ENCODE data around the gene GNPAT.
"Not testable (repeated sequence)": the region's sequence is repeated elsewhere in the genome, so short reads cannot be mapped to it uniquely, and the experiment has no call there.

Gene GNPAT

DNA sequence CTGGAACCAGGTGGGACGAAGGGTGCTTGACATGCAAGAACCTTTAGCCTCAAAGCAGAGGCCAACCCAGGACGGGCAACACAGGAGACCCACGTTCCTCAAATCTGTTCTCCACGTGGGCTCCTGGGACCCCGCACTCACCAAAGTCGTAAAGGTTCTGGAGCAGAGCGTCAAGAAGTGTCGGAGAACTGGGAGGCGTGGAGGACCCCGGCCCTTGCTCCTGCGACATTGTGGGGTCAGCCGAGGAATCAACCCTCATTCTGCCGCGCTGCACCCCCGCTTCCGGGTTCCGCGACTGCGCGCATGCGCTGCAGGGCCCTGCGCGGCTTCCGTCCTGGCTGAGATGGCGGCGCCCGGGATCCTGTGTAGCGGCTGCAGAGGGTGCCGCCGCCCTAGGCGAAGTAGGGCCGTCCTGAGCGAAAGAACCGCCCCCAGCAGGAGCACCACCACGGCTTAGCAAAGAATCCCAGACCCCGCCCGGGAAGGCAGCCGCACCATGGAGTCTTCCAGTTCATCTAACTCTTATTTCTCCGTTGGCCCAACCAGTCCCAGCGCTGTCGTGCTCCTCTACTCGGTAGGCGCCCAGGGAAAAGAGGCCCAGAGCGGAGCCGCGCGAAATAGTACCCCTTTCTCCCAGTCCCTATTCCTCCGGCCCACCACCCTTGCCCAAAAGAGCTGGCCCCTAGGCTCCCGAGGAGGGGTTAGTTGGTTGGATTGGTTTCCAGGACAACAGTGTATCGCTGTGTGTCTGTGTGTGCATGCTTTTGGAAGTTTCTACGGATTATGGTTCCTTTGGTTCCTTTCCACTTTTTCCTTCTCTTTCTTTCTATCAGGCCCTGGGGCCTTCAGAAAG lies at the start of gene GNPAT:
GNPAT (plus strand) TSS at position 330 of the 853 bp plus-strand sequence; CDS start at position 497, 167 bp downstream.
- DNase-seq, result peak; percentile 94

DNA sequence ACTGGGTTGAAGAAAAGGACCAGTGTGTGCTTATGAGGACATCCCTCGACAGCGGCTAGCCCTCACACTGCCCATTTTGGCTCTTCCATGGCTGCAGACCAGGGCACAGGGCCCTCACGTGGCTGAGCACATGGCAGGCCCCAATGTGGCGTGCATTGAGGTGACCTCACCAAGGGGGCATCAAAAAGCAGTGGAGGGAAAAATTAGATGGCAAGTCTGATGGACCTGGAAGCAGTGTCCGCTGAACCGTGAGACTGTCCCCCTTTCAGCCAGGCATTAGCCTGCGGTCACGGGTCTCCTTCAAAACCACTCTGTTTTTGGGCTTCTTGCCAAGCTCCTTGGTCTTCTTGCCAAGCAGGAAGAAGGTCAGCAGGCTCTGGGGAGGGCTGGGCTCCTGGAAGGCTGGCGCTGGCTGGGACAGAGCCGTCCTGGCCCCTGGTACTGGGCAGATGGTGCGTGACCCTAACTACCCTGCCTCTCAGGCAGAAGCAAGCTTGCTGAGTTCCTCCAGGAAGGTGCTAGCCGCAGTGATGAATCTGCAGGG lies 48.3 kb upstream of the GNPAT start:
- peak; percentile 57 for DNase-seq

DNA sequence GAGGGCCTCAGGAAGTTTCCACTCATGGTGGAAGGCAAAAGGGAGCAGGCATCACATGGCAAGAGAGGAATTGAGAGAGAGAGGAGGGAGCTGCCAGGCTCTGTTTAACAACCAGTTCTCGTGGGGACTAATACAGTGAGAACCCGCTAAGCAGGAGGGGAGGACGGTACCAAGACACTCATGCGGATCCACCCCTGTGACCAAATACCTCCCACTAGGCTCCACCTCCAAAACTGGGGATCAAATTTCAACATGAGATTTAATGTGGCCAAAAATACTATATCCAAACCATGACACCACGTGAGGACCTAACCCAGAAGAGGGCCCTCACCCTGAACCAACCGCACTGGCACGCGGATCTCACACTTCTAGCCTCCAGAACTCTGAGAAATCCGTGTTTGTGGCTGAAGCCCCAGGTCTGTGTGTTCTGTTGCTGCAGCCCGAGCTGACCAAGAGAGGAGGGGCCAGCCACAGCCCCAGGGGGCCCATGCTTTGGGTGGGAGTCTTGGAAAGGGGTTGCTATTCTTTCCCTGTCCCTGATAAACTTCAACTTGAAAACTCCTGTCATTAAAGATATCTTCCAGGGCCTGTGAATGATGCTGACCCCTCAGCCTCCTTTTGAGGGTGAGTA lies 47.2 kb upstream of the GNPAT start:
- DNase-seq, result no peak

DNA sequence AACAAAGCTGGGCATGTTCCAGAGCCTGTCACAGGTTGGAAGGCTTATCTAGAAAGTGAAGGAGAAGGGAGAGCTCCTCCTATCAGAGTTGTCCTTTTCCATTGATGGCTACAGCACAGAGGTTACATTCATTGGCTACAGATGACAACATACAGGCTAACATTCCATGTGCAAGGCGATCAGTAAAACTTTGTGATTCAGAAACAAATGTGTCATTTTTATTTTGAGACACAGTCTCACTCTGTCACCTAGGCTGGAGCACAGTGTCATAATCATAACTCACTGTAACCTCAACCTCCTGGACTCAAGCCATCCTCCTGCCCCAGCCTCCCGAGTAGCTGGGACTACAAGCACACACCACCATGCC lies 46.6 kb upstream of the GNPAT start:
- no peak for DNase-seq

DNA sequence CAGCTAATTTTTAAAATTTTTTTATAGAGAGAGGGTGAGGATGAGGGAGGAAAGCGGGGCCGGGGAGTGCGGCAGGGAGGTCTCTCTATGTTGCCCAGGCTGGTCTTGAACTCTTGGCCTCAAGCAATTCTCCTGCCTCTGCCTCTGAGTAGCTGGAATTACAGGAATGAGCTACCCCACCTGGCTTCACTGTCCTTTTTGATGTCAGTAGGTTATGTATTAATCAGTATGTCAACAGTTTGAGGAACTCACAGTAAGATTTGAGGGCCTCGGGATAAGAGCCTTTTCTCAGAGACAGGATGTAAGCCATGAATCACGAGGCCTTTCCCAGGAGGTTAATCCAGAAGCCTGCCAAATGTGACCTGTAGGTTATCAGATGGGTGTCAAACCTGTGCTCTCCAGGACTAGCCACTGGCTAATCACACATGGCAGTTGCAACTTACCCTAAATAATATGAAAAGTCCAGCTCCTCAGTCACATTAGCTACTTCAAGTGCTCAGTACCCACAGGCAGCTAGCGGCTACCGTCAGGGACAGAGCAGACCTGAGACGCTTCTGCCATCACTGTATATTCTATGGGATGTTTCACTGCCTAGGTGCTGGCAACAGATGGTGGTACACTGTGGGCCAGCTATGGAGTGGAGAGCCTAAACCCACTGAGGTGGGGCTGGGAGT lies 46.0 kb upstream of the GNPAT start:
- DNase-seq, result no peak

DNA sequence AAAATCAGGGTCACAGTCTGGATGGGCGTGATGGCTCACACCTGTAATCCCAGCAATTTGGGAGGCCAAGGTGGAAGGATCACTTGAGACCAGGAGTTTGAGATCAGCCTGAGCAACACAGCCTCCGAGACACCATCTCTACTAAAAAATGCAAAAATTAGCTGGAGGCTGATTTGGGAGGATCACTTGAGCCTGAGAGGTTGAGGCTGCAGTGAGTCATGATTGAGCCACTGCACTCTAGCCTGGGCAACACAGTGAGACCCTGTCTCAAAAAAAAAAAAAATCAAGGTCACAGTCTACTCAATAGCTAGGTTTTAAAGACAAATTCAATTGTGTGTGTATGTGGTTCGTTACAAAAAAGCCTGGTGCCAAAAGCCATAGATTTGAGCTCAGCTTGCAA lies 44.7 kb upstream of the GNPAT start:
- no peak for DNase-seq

DNA sequence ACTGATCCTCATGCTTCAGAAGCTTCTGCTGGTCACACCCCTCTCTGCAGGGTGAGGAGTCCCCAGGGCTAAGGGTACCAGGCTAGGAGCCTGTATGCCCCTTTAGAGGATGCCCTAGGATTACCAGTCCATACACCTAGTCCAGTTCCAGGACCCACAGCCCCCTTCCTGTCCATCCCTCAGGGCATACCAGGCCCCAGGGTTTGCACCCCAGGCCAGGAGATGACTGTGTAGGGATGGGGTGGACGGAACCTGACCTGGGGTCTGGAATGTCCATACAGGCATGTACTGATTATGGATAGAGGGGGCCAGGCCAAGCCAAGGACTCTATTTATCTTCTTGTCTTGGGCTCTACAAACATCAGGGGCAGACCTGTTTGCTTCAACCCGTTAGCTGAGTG lies 44.3 kb upstream of the GNPAT start:
- DNase-seq, result no peak

DNA sequence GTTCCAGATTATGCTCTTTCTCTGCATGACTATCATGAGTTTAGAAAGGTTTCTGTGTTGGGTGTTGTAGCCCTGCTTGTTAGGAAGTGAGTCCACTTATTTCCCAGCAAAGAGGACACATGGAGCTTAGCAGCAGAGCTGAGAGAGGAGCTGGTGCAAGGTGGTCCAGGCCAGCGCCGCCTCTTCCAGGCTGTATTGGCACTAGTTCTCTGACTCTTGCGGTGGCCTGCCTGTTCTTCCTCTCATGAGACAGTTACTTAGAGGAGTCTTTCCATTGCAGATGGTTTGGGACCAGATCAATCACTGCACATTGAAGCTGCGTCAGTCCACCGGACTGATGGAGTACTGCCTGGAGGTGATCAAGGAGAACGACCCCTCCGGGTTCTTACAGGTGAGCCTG lies 41.1 kb upstream of the GNPAT start:
- DNase-seq, result no peak

DNA sequence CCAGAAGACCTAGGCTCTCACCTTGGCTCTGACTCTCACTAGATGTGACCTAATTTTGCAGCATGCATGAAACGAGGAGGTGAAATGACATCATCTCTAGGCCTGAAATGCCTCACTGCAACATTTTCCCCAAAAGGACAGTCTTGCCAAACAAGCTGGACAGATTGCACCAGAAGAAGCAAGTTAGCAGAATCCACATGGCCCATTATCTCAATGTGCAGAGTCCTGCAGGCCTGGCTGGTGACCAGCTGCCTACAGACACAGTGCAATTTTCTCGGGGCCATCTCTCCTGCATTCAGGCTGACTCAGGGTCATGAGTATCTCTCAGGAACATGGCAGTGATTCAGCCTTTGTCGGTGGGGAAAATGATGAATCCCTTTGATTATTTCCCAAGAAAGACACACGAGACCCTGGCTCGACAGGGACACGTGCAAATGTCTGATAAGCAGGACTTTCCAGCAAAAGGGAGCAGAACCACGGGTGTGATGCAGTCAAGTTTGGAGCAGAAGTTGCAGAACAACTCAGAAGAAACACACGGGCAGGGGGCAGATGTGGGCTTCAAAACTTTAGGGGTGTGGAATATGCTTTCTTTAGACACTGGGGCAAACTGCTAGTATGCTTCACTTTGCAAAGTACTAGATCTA lies 40.5 kb upstream of the GNPAT start:
- no peak for DNase-seq

DNA sequence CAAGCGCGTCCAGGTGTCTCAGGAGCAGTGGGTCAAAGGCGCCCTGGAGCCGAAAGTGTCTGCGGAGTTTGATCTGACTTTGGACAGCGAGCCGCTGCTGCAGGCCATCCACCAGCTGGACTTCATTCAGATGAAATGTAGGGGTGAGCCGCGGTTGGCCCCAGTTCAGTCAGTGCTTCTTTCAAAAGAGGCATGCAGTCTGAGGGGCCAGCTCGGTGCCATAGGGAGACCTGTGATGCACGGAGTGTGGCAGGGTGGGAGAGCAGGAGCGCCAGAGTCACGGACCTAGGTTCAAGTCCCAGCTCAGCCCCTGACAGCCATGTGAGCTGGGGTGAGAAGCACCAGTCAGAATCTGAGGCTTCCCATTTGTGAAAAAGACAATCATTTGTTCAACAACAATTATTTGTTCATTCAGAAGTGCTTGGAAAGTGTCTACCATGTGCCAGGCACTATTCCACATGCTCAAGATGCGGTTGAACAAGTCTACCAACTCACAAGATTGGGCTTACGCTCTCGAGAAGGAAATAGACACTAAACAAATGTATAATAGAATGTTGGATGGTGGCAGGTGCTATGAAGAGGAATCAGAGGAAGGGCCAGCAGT lies 39.5 kb upstream of the GNPAT start:
- DNase-seq, result no peak

DNA sequence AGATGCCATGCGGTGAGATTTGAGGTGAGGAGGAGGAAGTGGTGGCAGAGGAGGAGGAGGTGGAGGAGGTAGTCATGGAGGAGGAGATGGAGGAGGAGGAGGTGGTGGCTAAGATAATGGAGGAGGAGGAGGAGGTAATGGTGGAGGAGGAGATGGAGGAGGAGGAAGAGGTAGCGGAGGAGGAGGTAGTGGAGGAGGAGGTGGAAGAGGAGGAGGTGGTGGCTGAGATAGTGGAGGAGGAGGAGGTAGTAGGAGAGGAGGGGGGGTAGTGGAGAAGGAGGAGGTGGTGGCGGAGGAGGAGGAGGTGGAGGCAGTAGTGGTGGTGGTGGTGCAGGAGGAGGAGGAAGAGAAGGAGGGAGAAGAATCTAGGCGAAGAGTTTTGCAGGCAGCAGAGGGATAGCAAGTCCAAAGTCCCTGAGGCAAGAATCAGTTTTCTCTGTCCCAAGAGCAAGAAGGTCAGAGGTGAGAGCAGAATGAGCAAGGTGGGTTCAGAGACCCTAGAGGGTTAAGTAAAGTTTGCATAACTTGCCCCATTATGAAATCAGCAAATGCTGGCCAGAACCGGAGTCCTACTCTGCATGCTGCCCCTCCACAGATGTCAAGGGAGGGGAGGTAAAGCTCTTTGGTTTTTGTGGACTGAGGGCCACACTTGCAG lies 38.9 kb upstream of the GNPAT start:
- no peak for DNase-seq

DNA sequence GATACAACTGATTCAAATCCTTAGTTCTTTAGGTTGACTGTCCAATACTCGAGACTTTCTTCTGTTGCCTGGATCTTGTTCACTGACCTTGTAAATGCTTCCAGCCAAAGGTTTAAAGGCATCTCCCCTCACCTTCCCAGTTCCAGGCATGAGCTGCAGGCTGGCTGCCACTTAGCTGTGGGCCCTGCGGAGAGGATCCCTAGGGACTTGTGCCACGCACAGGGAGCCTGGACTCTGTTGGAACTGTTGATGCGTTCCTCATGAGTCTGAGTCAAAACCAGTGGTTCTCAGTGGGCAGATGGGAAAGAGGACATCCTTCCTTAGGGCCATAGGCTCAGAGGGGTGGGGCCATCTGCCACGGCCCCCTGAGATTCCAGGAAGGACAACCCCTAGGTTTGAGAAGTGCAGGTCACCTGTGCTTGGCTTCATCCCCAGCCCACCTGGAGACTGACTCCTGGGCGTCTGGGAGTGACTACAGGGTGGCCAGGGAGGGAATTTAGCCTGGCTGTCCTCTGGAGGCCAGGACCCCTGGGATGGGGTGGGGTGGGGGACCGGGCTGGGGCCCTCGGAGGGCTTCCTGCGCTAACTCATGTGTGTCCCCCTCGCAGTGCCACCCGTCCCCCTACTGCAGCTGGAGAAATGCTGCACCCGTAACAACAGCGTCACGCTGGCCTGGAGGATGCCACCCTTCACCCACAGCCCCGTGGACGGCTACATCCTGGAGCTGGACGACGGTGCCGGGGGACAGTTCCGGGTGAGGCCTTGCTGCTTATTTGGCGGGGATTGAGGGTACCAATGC lies 37.6 kb upstream of the GNPAT start:
- DNase-seq, result no peak

DNA sequence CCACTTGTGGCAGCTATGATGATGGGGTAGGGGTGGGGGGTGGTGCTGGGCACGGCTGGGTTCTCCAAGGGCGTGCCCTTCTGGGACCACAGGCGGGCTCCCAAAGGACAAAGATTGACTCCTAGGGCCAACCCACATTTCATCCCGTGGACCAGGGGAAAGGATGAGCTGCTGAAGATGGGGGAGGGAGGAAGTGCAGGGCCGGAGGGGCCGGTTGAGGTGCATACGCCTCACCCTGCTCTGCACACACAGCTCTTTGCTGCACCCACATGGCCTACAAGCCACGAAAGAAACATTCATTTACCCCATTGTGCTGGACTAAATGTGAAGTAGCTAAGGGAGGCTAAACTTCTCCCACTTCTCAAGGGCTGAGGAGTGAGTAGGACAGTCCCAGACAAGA lies 34.2 kb upstream of the GNPAT start:
- no peak for DNase-seq

DNA sequence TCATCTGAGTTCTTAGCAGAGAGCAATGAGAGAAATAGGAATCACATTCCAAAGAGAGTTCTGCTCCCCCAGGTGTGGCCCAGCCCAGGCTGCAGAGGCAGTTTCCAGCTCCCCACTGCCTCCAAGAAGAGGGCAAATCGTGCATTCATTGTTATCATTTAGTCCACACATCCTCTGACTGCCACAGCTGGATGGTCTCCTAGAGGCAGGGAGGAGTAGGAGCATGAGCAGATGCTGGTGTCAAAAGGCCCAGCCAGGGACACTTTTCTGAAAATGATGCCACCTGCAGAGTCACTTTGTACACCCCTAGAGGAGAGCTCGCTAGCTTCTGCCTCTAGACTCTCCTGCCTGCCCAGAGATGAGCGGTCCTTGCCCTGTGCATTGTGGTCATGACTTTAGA lies 33.6 kb upstream of the GNPAT start:
- no peak for DNase-seq

DNA sequence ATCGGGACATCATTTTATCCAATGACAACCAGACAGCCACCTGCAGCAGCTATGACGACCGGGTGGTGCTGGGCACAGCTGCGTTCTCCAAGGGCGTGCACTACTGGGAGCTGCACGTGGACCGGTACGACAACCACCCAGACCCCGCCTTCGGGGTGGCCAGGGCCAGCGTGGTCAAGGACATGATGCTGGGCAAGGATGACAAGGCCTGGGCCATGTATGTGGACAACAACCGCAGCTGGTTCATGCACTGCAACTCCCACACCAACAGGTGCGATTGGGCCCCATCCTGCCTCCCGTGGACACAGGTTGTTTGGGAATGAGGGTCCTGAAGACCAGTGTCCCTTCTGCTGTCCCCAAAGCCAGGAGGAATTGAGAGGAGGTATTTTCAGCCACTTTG lies 32.0 kb upstream of the GNPAT start:
- no peak for DNase-seq

DNA sequence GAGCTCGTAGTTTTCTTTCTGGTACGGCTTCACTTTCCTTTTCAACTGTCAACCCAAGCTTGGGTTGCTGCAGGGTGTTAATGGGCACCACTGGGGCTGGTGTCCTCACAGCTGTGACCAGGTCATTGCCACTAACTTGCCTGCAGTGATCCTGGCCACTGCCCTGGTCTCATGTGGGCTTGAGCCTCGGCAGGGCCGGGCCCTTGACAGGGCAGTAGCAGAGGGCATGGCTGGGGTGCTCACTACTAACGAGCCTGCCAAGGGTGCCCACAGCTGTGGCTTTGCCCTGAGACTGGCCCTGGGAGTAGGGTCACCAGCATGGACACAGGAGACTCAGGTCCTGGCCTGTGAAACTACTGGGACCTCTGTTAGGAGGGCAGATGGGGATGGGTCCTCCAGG lies 31.5 kb upstream of the GNPAT start:
- DNase-seq, result no peak

DNA sequence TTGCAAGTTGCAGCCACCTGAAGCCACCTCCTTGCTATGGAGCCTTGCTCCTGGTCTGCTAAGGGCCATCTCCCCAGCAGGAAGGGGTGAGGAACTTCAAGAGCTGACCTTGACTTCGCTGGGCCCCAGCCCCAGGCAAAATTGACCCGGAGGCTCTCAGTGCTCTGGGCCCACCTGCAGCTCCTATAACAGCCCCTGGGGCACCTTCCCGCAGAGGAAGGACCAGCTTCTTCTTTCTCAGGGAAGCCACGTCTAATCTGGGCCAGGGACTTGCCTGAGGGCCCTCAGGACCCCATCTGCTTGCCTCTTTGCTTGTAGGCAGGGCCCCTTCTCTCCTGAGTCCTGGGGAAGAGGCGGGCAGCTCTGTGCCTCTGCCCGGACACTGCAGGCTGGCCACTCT lies 30.9 kb upstream of the GNPAT start:
- no peak for DNase-seq

DNA sequence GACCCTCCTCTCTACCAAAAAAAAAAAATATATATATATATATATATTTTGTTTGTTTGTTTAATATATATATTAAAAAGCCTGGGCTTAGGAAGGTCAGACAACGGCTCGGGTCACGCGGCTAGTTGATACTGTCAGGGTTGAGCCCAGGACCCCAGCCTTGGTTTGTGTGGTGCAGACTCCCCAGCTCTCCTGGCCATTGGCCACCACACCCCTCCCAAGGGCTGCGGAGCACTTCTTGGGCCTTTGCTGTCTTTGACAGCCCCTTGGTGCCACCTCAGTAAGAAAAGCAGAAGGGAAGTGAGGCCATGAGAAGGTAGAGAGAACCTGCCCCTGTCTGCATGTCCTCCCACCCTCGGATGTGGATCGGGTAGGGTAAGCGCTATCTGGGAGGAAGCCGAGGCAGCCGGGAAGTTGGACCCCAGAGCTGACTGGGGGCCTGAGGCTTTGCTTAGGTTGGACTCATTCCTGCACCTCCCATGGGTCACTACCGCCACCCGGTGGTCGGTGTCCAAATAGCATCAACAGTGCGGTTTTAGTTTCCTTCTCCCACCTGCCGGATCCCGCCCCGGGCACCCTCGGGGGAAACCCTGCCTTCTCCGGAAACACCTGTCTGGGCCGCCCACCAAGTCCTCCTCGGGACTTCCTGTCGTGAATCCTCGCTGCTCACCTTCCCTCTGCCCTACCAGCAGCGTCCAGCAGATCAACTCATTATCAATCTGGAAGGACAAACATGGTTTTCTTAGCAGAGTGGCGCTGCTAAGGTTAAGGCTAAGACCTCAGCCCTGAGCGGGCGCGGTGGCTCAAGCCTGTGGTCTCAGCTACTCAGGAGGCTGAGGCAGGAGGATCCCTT lies 29.8 kb upstream of the GNPAT start:
- peak; percentile 89 for DNase-seq

DNA sequence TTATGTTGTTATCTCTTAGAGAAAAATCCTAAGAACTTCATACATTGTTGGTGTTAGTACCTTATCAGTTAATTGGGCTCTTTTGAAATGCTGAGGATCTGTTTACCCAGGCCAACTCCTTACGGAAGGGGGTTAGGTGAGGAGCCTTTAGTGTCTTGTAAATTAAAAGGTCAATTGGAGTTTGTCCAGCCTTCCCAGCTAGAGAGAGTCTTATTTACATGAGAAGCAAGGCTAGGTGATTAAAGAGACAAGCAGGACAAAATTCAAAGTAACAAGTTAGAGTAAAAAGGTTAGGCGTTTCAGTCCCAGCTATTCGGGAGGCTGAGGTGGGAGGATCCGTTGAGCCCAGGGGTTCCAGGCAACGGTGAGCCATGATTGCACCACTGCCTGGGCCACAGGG lies 28.7 kb upstream of the GNPAT start:
- DNase-seq, result not testable (repeated sequence)

DNA sequence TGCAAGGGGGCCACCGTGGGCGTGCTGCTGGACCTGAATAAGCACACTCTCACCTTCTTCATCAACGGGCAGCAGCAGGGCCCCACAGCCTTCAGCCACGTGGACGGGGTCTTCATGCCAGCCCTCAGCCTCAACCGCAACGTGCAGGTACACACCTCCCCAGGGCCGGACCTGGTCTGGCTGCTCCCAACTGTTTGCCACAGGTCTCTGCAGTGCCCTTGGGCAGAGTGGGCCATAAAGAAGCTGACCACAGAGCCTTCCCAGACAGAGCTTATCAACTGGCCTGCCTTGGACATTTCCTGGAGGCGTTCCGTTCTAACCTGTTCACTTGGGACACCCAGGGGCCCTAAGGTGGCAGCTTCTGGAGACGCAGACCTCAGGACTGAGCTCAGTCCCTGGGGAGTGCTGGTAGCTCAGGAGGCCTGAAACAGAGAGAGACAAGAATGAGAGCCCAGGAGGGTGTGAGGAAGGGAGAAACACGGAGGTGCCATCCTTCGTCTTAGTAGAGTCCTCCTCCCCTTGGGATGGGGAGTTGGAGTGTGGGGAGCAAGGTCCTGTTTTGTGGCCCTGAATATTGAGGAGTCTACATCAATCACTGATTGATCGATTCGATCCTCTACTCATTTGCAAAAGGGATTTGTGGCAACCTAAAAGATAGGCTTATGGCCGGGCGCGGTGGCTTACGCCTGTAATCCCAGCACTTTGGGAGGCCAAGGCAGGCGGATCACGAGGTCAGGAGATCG lies 27.0 kb upstream of the GNPAT start:
- DNase-seq, result no peak

Data from right forelimb (tissue), 1 donor.